ENCODE results near the gene RBBP4.

The RBBP4 gene

GRCh38 chr1:32718036-32718435 is 67.0 kb downstream of the RBBP4 start:
- H3K4me2 ChIP-seq = peak overlapping the region in 2 of 11 experiments; percentile 17 to 42; a peak in 3 of 22 replicates
- H3K36me3 ChIP-seq = no peaks in the 10 kb centered on the region
- no peak overlapping the region for H3K4me3 ChIP-seq
- H3K27me3 ChIP-seq = no peaks in the 10 kb centered on the region
- no peaks in the 10 kb centered on the region for H4K20me1 ChIP-seq
- TF ChIP-seq Cebpa-rat (IDR thresholded peaks at IDR 0.05) = no peak
- peaks cover 10 to 29% (median 15%) of the 10 kb centered on the region in 10 experiments; a peak in 18 of 20 replicates for H3K4me1 ChIP-seq
- H3K27ac ChIP-seq = peak overlapping the region in 1 of 11 experiments; percentile 4; a peak in 1 of 22 replicates
- no peak overlapping the region for H3K9ac ChIP-seq
- no peaks in the 10 kb centered on the region for H3K9me3 ChIP-seq (replicated peaks in 1 of 11)

GRCh38 chr1:32718527-32718926 is 67.5 kb downstream of the RBBP4 start:
- H3K4me2 ChIP-seq = peak overlapping the region in 2 of 11 experiments; percentile 17 to 42; a peak in 2 of 22 replicates
- no peaks in the 10 kb centered on the region for H3K27me3 ChIP-seq
- H3K4me3 ChIP-seq = no peak overlapping the region
- no peak for TF ChIP-seq Cebpa-rat (IDR thresholded peaks at IDR 0.05)
- peaks cover 13 to 34% (median 20%) of the 10 kb centered on the region in 10 experiments; a peak in 18 of 20 replicates for H3K4me1 ChIP-seq
- no peaks in the 10 kb centered on the region for H3K36me3 ChIP-seq
- H3K27ac ChIP-seq = peak overlapping the region in 1 of 11 experiments; percentile 15; a peak in 1 of 22 replicates
- H4K20me1 ChIP-seq = no peaks in the 10 kb centered on the region
- H3K9me3 ChIP-seq (replicated peaks in 1 of 11) = no peaks in the 10 kb centered on the region
- no peak overlapping the region for H3K9ac ChIP-seq

DNA sequence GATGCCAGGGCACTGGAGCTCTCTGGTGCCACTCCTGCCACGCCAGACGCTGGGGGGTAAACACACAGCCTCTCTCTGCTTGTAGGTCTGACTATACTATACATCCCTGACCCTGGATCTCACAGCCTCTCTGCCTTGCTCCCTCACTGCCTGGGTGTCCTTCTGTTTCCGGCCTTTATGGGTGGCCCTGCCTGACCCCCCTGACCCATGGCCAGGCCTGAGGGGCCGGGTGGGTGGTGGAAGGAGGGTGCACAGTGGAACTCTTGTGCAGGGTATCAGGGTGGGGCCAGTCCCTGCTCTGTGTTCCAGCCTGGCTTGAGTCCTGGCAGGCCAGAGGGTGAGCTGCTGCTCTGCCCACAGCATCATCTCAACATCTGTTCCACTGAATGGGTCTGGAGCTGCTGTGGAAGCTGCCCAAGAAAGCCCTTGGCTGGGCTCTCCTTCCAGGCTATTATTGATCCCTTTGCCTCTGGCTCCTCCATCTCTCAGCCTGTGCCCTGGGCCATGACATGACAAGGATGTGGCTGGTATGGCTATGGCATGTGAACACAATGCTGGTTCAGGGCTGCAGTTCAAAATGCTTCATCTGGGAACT is 68.8 kb downstream of the RBBP4 start:
- no peaks in the 10 kb centered on the region for H3K9me3 ChIP-seq (replicated peaks in 1 of 11)
- no peak overlapping the region for H3K9ac ChIP-seq
- H3K36me3 ChIP-seq = no peaks in the 10 kb centered on the region
- H3K4me2 ChIP-seq = no peak overlapping the region
- H4K20me1 ChIP-seq = no peaks in the 10 kb centered on the region
- no peaks in the 10 kb centered on the region for H3K27me3 ChIP-seq
- H3K4me3 ChIP-seq = no peak overlapping the region
- H3K4me1 ChIP-seq = peaks cover 18 to 47% (median 31%) of the 10 kb centered on the region in 10 experiments
- H3K27ac ChIP-seq = peak overlapping the region in 1 of 11 experiments; percentile 15; a peak in 1 of 22 replicates
- no peak for TF ChIP-seq Cebpa-rat (IDR thresholded peaks at IDR 0.05)

DNA sequence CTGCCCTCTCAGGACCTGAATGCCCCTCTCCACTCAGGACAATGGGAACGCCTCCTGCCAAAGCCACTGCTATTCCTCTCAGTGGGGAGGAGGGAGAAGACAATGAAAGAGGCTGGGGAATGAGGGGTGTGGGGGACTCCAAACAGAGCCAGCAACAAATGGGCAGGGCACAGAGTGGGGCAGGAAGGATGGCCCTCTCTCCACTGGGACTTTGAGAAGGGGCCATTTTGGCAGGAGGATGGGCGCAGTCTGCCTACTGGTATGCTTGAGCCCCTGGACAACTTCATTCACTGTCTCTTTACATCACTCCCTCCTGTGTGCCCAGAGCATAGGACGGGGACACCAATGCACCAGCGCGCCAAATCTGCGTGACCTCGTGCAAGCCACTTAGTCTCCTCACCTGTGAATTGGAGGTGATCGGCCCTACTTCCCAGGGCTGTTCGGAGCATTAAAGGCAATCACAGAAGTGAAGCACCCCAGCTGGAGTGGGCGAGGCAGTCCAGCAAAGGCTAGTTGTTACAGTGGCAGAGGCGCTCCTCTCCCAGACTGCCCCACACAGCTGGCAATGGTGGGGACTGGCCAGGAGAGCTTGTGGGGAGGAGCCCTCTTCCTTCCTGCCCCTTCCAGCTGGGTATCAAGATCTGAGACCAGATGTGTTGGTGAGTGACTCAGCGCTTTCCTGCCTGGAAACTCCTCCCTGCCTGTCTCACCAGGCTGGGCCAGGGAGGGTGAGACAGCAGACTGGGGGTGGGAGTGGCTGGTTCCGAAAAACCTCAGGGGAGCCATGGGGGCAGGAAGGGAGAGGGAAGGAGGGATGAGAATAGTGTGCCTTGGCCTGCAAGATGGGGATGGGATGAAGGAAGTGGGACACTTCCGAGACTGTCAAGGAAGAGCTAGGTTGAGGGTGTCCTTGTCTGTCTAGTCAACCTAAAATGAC is 73.9 kb downstream of the RBBP4 start:
- peaks cover 23 to 51% (median 38%) of the 10 kb centered on the region in 10 experiments for H3K4me1 ChIP-seq
- peak overlapping the region; percentile 75 to 93 (median 91) for H3K4me2 ChIP-seq
- TF ChIP-seq Cebpa-rat (IDR thresholded peaks at IDR 0.05) = no peak
- no peaks in the 10 kb centered on the region for H3K36me3 ChIP-seq
- H3K9me3 ChIP-seq (replicated peaks in 1 of 11) = no peaks in the 10 kb centered on the region
- H3K27me3 ChIP-seq = no peaks in the 10 kb centered on the region
- H3K4me3 ChIP-seq = peak overlapping the region in 4 of 10 experiments; percentile 23 to 47 (median 30); a peak in 7 of 20 replicates
- peak overlapping the region in 8 of 11 experiments; percentile 23 to 63 (median 50); a peak in 13 of 22 replicates for H3K9ac ChIP-seq
- H3K27ac ChIP-seq = peak overlapping the region in 9 of 11 experiments; percentile 51 to 89 (median 75); a peak in 18 of 22 replicates
- H4K20me1 ChIP-seq = no peaks in the 10 kb centered on the region

- peak overlapping the region in 5 of 11 experiments; percentile 29 to 63 (median 55); a peak in 7 of 22 replicates for H3K9ac ChIP-seq
- no peaks in the 10 kb centered on the region for H3K36me3 ChIP-seq
- H3K4me2 ChIP-seq = peak overlapping the region; percentile 75 to 93 (median 91)
- peaks cover 26 to 56% (median 42%) of the 10 kb centered on the region in 10 experiments for H3K4me1 ChIP-seq
- peak overlapping the region in 2 of 10 experiments; percentile 30 to 47; a peak in 3 of 20 replicates for H3K4me3 ChIP-seq
- no peaks in the 10 kb centered on the region for H4K20me1 ChIP-seq
- peak overlapping the region in 9 of 11 experiments; percentile 51 to 89 (median 75); a peak in 17 of 22 replicates for H3K27ac ChIP-seq
- H3K27me3 ChIP-seq = no peaks in the 10 kb centered on the region
- no peak for TF ChIP-seq Cebpa-rat (IDR thresholded peaks at IDR 0.05)
- no peaks in the 10 kb centered on the region for H3K9me3 ChIP-seq (replicated peaks in 1 of 11)
Observed at GRCh38 chr1:32725615-32725982, 74.6 kb downstream of the RBBP4 start.

DNA sequence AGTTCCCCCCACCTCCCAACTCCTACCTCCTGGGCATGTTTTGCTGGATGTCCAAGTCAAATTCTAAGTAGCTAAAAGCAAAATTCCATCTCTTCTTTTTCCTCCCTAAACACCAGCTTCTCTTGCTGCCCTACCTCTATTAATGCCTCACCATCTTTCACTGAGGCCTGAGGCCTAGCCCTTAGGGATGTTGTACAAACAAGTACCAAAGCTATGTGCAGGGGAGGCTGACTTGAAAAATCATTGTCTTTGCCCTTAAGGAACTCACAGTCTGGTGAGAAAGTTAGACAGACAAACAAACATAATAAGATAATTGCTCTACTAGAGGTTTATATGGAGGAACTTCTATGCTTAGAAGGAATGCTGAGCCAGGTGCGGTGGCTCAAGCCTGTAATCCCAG is 76.9 kb downstream of the RBBP4 start:
- no peak overlapping the region for H3K27ac ChIP-seq
- H3K4me3 ChIP-seq = no peak overlapping the region
- H3K9ac ChIP-seq = no peak overlapping the region
- H3K9me3 ChIP-seq (replicated peaks in 1 of 11) = no peaks in the 10 kb centered on the region
- no peaks in the 10 kb centered on the region for H3K36me3 ChIP-seq
- no peak for TF ChIP-seq Cebpa-rat (IDR thresholded peaks at IDR 0.05)
- no peaks in the 10 kb centered on the region for H4K20me1 ChIP-seq
- H3K4me1 ChIP-seq = peaks cover 26 to 62% (median 42%) of the 10 kb centered on the region in 10 experiments
- no peaks in the 10 kb centered on the region for H3K27me3 ChIP-seq
- no peak overlapping the region for H3K4me2 ChIP-seq

- Histone ChIP-seq H3K36me3 (no peaks in the 10 kb centered on the region), H4K20me1 (no peaks in the 10 kb centered on the region), H3K27me3 (no peaks in the 10 kb centered on the region), H3K9me3 (replicated peaks in 1 of 11) (no peaks in the 10 kb centered on the region), H3K9ac (no peak overlapping the region), H3K4me1 (peaks cover 19 to 56% (median 39%) of the 10 kb centered on the region in 10 experiments), H3K4me2 (no peak overlapping the region), H3K4me3 (no peak overlapping the region), H3K27ac (no peak overlapping the region)
- TF ChIP-seq Cebpa-rat (IDR thresholded peaks at IDR 0.05) = no peak
Observed at GRCh38 chr1:32728413-32729077, 77.5 kb downstream of the RBBP4 start.

DNA sequence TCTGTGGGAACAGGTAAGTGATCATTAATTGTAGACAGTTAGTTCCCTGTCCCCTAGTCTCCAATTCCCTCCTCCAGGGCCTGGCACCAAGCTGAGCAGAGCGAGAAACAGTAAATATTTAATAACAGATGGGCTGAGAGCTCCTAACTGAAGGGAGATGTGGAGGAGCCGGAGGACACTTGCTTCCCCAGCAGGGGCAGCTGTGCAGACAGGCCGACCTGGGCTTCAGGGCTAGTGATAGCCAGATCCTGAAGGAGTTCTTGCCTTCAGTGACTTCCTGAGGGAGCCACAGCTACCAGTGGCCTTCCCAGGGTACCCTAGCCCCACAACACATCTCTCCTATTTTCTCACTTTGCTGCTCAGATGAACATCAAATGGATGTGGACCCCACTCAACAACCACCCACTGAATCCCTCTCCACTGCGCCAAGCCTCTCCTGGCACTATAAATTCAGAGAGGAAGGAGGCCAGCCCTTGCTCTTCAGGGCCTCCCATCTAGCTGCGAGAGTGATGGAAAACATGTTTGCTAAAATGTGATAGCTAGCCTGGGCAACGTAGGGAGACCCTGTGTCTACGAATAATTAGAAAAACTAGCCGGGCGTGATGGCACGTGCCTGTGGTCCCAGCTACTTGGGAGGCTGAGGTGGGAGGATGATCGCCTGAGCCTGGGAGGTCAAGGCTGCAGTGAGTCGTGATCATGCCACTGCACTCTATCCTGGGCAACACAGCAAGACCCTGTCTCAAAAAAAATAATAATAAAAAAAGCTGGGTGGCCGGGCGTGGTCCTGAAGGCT is 78.4 kb downstream of the RBBP4 start:
- Histone ChIP-seq H4K20me1 (no peaks in the 10 kb centered on the region), H3K9me3 (replicated peaks in 1 of 11) (no peaks in the 10 kb centered on the region), H3K27ac (0 out of 22 replicates have a peak overlapping the region, but pooled peaks of 1 of the 11 experiments have one; percentile 14), H3K27me3 (no peaks in the 10 kb centered on the region), H3K4me1 (peaks cover 23 to 54% (median 40%) of the 10 kb centered on the region in 10 experiments), H3K4me3 (no peak overlapping the region), H3K9ac (no peak overlapping the region), H3K4me2 (peak overlapping the region in 9 of 11 experiments; percentile 16 to 69 (median 40); a peak in 14 of 22 replicates), H3K36me3 (no peaks in the 10 kb centered on the region)
- no peak for TF ChIP-seq Cebpa-rat (IDR thresholded peaks at IDR 0.05)
